Aorta (tissue), 5 donors: Measurements from ENCODE around the gene DNAJB11. TPM values are rescaled to one million over a fixed set of nuclear protein-coding genes. Genes with fewer than 3 reads are reported as not detected.
"Not testable (repeated sequence)": the region's sequence is repeated elsewhere in the genome, so short reads cannot be mapped to it uniquely, and the experiment has no call there.

ENCODE experiments used
- ATAC-seq: fragments of 200-7000 bp; cut with Tn5 transposase; one replicate; pipeline ENCODE4 v1.9.1; 2022; ENCODE audit warnings: moderate library complexity; ENCODE audit not compliant: low FRiP score
- DNase-seq, 2 donors: peaks; one replicate each; pipeline ENCODE4 v3.0.0-alpha.2; 2020
- H3K27ac ChIP-seq, 2 donors: one replicate each; pipeline ENCODE4 v1.5.1; 2013; ENCODE audit warnings: low read length in 2 of 2, mild to moderate bottlenecking in 2 of 2, moderate library complexity in 2 of 2, control low read depth in 1 of 2, inconsistent platforms in 1 of 2, low read depth in 1 of 2
- H3K27me3 ChIP-seq, 2 donors: one replicate each; pipeline ENCODE4 v1.6.1; 2013; ENCODE audit warnings: control low read depth in 1 of 2, low read length in 1 of 2, mild to moderate bottlenecking in 1 of 2, moderate library complexity in 1 of 2; ENCODE audit not compliant: insufficient read depth in 2 of 2, control insufficient read depth in 1 of 2
- H3K36me3 ChIP-seq, 2 donors: one replicate each; pipeline ENCODE4 v1.6.1; 2013; ENCODE audit warnings: control low read depth in 1 of 2, low read length in 1 of 2, mild to moderate bottlenecking in 1 of 2; ENCODE audit not compliant: insufficient read depth in 2 of 2, control insufficient read depth in 1 of 2
- H3K4me1 ChIP-seq, 2 donors: one replicate each; pipeline ENCODE4 v1.6.1; 2013; ENCODE audit warnings: low read length in 2 of 2, control low read depth in 1 of 2, mild to moderate bottlenecking in 1 of 2, moderate library complexity in 1 of 2; ENCODE audit not compliant: insufficient read depth in 2 of 2, control insufficient read depth in 1 of 2
- H3K4me3 ChIP-seq, 2 donors: one replicate each; pipeline ENCODE4 v1.5.1; 2013; ENCODE audit warnings: low read length in 2 of 2, control low read depth in 1 of 2, mild to moderate bottlenecking in 1 of 2
- H3K9me3 ChIP-seq: one replicate; pipeline ENCODE4 v1.6.1; 2013; ENCODE audit warnings: mild to moderate bottlenecking, low read length; ENCODE audit not compliant: control insufficient read depth
- WGBS, 2 donors: extraction: QIAGEN DNeasy Blood & Tissue Kit; methylation state at CpG; one replicate each; pipeline ENCODE4 v1.1.7; 2013; 5-methylcytosine and 5-hydroxymethylcytosine counted together
- intact Hi-C, 2 donors: fragments of 100-400 bp; cut with DNase I; formaldehyde crosslinking; loops; one replicate each; pipeline versions ENCODE4 v1.14.2 to v1.15.0; 2022
- polyA plus RNA-seq, 2 donors: library from polyadenylated mRNA; stranded (reverse); fragments of 200-250 nt; gene quantifications; one replicate each; pipeline ENCODE4 v1.2.3, GENCODE V29; 2013
- total RNA-seq, 2 donors: library from RNA; stranded (reverse); fragmentation: NEBNext Ultra II Directional; extraction: Animal tissue kit (Norgen Biotek cat#: 25700); gene quantifications; one replicate each; pipeline ENCODE4 v1.2.1, GENCODE V29; 2021
- donor health status: healthy with polysubstance abuse.
- donor health status: Bipolar disorder and iron deficiency.
- donor health status: DM: no; HTN: no; CAD: no.
- donor health status: DM: no; HTN: no; CAD: no.
- donor health status: DM: yes; HTN: yes; CAD: no.

DNAJB11 gene
- total and polyA plus RNA-seq, 4 donors = 35.0 to 47.0 (median 38.4) TPM

DNA sequence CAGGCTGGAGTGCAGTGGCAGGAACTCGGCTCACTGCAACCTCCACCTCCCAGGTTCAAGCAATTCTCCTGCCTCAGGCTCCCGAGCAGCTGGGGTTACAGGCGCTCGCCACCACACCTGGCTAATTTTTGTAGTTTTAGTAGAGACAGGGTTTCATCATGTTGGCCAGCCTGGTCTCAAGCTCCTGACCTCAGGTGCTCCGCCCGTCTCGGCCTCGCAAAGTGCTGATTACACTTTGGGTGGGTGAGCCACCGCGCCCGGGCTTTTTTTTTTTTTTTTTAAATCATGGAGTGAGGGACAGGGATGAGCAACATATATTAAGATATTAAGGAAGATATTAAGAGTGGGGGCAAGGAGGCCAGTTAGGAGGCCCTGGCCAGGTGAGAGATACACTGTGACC lies 1.2 kb upstream of the DNAJB11 start:
- intact Hi-C loops = loop anchor here in 1 of 2 donors (10.0 kb wide), 1 partner anchor 215 kb away; the partner anchor contains the start of gene EIF4A2
- not testable (repeated sequence) for DNase-seq, ATAC-seq, H3K27ac ChIP-seq, H3K4me3 ChIP-seq, H3K27me3 ChIP-seq, H3K36me3 ChIP-seq, H3K9me3 ChIP-seq, H3K4me1 ChIP-seq
- WGBS, 2 donors = 83 to 85% methylated on average over 11 of the region's 11 CpGs

DNA sequence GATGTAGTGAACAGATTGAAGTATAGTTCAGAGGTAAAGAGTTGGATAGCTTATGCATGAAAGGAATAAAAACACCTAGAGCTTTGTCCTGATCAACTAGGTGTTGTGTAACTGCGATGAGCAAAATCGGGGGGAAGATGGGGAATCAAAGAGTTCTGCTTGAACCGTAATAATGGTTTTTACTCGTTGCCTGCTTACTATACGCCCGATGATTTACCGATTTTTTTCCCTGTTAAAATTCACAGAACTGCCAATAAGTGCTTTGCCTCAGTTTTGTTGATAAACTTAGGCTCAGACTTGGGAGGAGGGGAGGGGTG lies 783 bp upstream of the DNAJB11 start:
- Histone ChIP-seq H3K27me3 (no peaks in the 10 kb centered on the region), H3K4me1 (peaks cover 0 to 3% of the 10 kb centered on the region in 2 donors), H3K27ac (peak overlapping the region in 1 of 2 donors; percentile 4), H3K4me3 (peak overlapping the region in 1 of 2 donors; percentile 1), H3K9me3 (no peaks in the 10 kb centered on the region), H3K36me3 (no peaks in the 10 kb centered on the region)
- DNase-seq = no peak
- intact Hi-C loops = loop anchor here in 1 of 2 donors (10.0 kb wide), 2 partner anchors 215 to 915 kb away; partner anchors contain the start of gene EIF4A2
- WGBS, 2 donors = 7 to 8% methylated on average over 7 of the region's 7 CpGs
- ATAC-seq = no peak

GRCh38 chr3:186570941-186571643 lies 572 bp downstream of the DNAJB11 start:
- 7 to 9% methylated on average over 21 of the region's 21 CpGs for WGBS, 2 donors
- H3K36me3 ChIP-seq = peaks cover 0 to 2% of the 10 kb centered on the region in 2 donors
- no peaks in the 10 kb centered on the region for H3K9me3 ChIP-seq
- intact Hi-C loops = loop anchor here in 1 of 2 donors (10.0 kb wide), 1 partner anchor 916 kb away; no protein-coding TSS in a partner anchor
- peak overlapping the region in 1 of 2 donors; percentile 71 for H3K27ac ChIP-seq
- peaks cover 0 to 3% of the 10 kb centered on the region in 2 donors for H3K4me1 ChIP-seq
- ATAC-seq = no peak
- H3K27me3 ChIP-seq = no peaks in the 10 kb centered on the region
- no peak for DNase-seq
- peak overlapping the region; percentile 59 to 67 for H3K4me3 ChIP-seq

- WGBS, 2 donors = 70 to 75% methylated on average over 2 of the region's 2 CpGs
- Histone ChIP-seq H3K9me3 (no peaks in the 10 kb centered on the region), H3K27me3 (no peaks in the 10 kb centered on the region), H3K36me3 (peaks cover 4% of the 10 kb centered on the region in 2 donors), H3K4me3 (peak overlapping the region in 1 of 2 donors; percentile 59), H3K4me1 (peaks cover 0 to 3% of the 10 kb centered on the region in 2 donors), H3K27ac (no peak overlapping the region)
- DNase-seq (no peak), ATAC-seq (no peak)
- intact Hi-C loops = loop anchor here in 1 of 2 donors (10.0 kb wide), 1 partner anchor 917 kb away; no protein-coding TSS in a partner anchor
Observed at GRCh38 chr3:186571644-186572013, 1.1 kb downstream of the DNAJB11 start.

DNA sequence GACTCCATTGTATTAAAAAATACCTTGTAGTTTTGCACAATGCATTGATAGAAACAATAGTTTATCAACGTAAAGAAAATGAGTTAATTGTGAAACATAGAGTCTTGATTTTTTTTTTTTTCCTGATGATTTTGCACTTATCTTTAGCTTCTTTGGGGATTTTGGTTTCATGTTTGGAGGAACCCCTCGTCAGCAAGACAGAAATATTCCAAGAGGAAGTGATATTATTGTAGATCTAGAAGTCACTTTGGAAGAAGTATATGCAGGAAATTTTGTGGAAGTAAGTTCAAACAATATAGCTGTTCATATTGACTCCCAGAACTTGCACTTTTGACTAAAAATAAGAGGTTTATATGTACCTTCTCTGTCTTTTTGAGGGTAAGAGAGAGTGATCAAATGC lies 7.0 kb downstream of the DNAJB11 start:
- WGBS, 2 donors = 70 to 80% methylated on average over 2 of the region's 2 CpGs
- no peak for DNase-seq

DNA sequence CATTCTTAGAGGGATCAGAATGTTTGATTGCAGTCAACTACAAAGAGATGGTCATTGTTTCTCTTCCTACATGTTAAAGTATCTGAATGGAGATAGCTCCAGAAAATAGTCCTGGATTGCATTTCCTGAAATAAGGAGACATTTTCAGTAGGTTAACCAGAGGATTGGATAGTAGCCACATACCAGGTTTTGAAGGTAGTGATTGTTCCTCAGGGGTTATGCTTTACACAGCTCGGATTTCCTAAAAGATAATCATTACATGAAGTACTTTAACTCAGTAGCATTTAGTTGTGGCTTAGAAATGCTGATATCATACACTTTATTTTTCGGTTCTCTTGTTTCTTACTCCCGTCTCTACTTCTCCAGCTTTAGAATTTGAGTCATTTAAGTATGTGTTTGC lies 10.3 kb downstream of the DNAJB11 start:
- intact Hi-C loops = no loop called here
- ATAC-seq (no peak), DNase-seq (no peak)
- no peak overlapping the region for H3K27ac ChIP-seq
- 86 to 88% methylated on average over 3 of the region's 3 CpGs for WGBS, 2 donors
- H3K4me3 ChIP-seq = no peak overlapping the region
- H3K36me3 ChIP-seq = peaks cover 11 to 12% of the 10 kb centered on the region in 2 donors
- H3K4me1 ChIP-seq = no peaks in the 10 kb centered on the region
- no peaks in the 10 kb centered on the region for H3K27me3 ChIP-seq
- no peaks in the 10 kb centered on the region for H3K9me3 ChIP-seq

More for the DNA sequence above, 7.0 kb downstream of the DNAJB11 start:
- no peak overlapping the region for H3K27ac ChIP-seq
- H3K9me3 ChIP-seq = no peaks in the 10 kb centered on the region
- peaks cover 5 to 7% of the 10 kb centered on the region in 2 donors for H3K36me3 ChIP-seq
- intact Hi-C loops = loop anchor here in 1 of 2 donors (10.0 kb wide), 1 partner anchor 923 kb away; no protein-coding TSS in a partner anchor
- no peak overlapping the region for H3K4me3 ChIP-seq
- H3K27me3 ChIP-seq = no peaks in the 10 kb centered on the region
- no peaks in the 10 kb centered on the region for H3K4me1 ChIP-seq
- ATAC-seq = no peak

- intact Hi-C loops = no loop called here
- no peaks in the 10 kb centered on the region for H3K4me1 ChIP-seq
- H3K27me3 ChIP-seq = no peaks in the 10 kb centered on the region
- H3K36me3 ChIP-seq = peaks cover 6 to 7% of the 10 kb centered on the region in 2 donors
- no peak for DNase-seq
- no peak overlapping the region for H3K27ac ChIP-seq
- H3K4me3 ChIP-seq = no peak overlapping the region
- WGBS, 2 donors = 92 to 93% methylated on average over 6 of the region's 6 CpGs
- H3K9me3 ChIP-seq = no peaks in the 10 kb centered on the region
- no peak for ATAC-seq
Observed at GRCh38 chr3:186582541-186582940, 12.0 kb downstream of the DNAJB11 start.

DNA sequence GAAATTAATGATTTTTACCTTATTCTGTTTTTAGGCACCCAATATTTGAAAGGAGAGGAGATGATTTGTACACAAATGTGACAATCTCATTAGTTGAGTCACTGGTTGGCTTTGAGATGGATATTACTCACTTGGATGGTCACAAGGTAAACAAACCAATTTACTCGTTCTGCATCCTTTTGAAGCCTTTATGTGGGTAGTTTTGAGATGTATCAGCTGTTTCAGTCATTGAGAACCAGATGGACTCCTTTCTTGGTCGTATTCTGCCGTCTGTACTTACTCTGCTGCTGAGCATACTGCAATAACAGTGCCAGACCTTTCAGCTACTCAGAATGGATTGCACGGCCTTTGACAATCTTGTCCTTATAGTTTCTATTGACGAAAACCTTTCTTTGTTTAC lies 13.3 kb downstream of the DNAJB11 start:
- Histone ChIP-seq H3K36me3 (peaks cover 6 to 7% of the 10 kb centered on the region in 2 donors), H3K27me3 (no peaks in the 10 kb centered on the region), H3K9me3 (no peaks in the 10 kb centered on the region), H3K4me3 (no peak overlapping the region), H3K4me1 (no peaks in the 10 kb centered on the region), H3K27ac (no peak overlapping the region)
- DNase-seq (no peak), ATAC-seq (no peak)
- intact Hi-C loops = no loop called here
- WGBS, 2 donors = 67% methylated on average over 5 of the region's 5 CpGs

DNA sequence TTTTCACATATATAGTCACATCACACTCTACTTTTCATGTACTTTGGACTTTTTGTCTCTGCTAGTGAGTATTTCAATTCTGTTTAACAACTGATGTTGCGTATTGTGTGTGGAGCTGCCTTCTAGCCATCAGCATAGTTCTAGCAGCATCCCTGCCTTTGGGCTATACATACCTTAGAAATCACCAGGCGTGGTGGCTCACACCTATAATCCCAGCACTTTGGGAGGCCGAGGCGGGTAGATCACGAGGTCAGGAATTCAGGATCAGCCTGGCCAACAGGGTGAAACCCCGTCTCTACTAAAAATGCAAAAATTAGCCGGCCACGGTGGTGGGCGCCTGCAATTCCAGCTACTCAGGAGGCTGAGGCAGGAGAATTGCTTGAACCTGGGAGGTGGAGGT lies 15.7 kb downstream of the DNAJB11 start:
- intact Hi-C loops, H3K9me3 ChIP-seq, H3K4me3 ChIP-seq, H3K27ac ChIP-seq, H3K36me3 ChIP-seq, H3K4me1 ChIP-seq, H3K27me3 ChIP-seq, ATAC-seq, DNase-seq: not testable (repeated sequence)
- WGBS, 2 donors = 83 to 91% methylated on average over 9 of the region's 9 CpGs
